ENCODE data around the gene MTX3. TPM values are rescaled to one million over a fixed set of nuclear protein-coding genes. Genes with fewer than 3 reads are reported as not detected.

Gene MTX3
- total RNA-seq, 6 experiments from 2014 or later = 4.4 to 9.1 (median 6.9) TPM

- intact Hi-C loops (cut with DNase I) = no loop called here
- H3K9me3 ChIP-seq = no peaks in the 10 kb centered on the region
- H3K27ac ChIP-seq = no peak overlapping the region
- TF ChIP-seq POLR2A (IDR thresholded peaks at IDR 0.05) = no peak
- TF ChIP-seq CTCF (IDR thresholded peaks at IDR 0.05) = no peak
- 88% methylated on average over 2 of the region's 3 CpGs for WGBS (ENCODE audit: insufficient coverage, low coverage, low lambda C conversion rate, missing lambda C conversion rate)
- no peak overlapping the region for H3K4me3 ChIP-seq
- H3K36me3 ChIP-seq = peaks cover 0 to 14% (median 0%) of the 10 kb centered on the region in 4 donors
- no peaks in the 10 kb centered on the region for H3K27me3 ChIP-seq
- ATAC-seq = no peak
- no peak for DNase-seq
- no peaks in the 10 kb centered on the region for H3K4me1 ChIP-seq
These were observed 17.1 kb downstream of the MTX3 start for GRCh38 chr5:79973996-79974395.

GRCh38 chr5:79973511-79973910, 17.6 kb downstream of the MTX3 start:
- intact Hi-C loops (cut with DNase I) = no loop called here
- H3K9me3 ChIP-seq = no peaks in the 10 kb centered on the region
- H3K4me1 ChIP-seq = no peaks in the 10 kb centered on the region
- DNase-seq (no peak), ATAC-seq (no peak)
- no peak for TF ChIP-seq CTCF (IDR thresholded peaks at IDR 0.05)
- no peak for TF ChIP-seq POLR2A (IDR thresholded peaks at IDR 0.05)
- H3K27ac ChIP-seq = no peak overlapping the region
- WGBS (ENCODE audit: insufficient coverage, low coverage, low lambda C conversion rate, missing lambda C conversion rate) = 60% methylated on average over 3 of the region's 3 CpGs
- H3K4me3 ChIP-seq = no peak overlapping the region
- peaks cover 0 to 9% (median 0%) of the 10 kb centered on the region in 4 donors for H3K36me3 ChIP-seq
- H3K27me3 ChIP-seq = no peaks in the 10 kb centered on the region

DNA sequence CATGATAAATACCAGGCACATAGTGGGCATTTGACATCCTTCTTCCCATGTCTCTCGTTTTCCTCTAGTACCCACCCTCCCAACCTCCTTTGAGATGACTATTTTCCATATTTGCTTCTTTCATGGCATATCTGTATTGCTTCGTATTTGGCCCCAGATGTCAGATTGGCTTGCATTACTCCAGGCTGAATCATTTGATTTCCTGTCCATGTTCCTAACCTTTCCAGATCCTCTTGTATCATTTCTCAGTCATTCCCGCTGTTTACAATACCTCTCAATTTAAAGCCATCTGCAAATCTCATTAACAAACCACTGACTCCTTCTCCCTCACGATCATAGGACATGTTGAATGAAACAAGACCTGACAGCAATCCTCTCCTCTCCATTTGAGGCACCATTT, 19.9 kb downstream of the MTX3 start:
- Histone ChIP-seq H3K36me3 (no peaks in the 10 kb centered on the region), H3K4me1 (no peaks in the 10 kb centered on the region), H3K9me3 (no peaks in the 10 kb centered on the region), H3K27ac (no peak overlapping the region), H3K4me3 (no peak overlapping the region), H3K27me3 (no peaks in the 10 kb centered on the region)
- ATAC-seq (no peak), DNase-seq (no peak)
- TF ChIP-seq CTCF (IDR thresholded peaks at IDR 0.05) = no peak
- TF ChIP-seq POLR2A (IDR thresholded peaks at IDR 0.05) = no peak
- 79% methylated on average over 4 of the region's 4 CpGs for WGBS (ENCODE audit: insufficient coverage, low coverage, low lambda C conversion rate, missing lambda C conversion rate)
- intact Hi-C loops (cut with DNase I) = no loop called here

DNA sequence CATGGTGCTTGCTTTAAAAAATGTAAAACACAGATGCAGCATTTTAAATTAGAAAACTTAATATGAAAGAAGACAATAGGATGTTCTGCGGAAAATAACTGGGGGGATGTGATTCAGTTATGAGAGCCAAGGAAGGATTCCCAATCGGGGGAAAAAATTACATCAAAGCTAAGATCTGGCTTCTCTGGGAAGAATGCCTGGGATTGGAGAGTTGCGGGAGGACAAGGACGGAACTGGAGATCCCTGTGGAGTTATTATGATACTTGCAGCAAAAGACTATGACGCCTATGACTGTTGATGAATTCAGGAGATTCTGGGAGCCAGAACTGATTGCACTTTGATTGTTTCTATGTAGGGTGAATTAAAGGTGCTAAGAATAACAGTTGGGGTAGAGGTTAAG, 24.6 kb downstream of the MTX3 start:
- 69% methylated on average over 5 of the region's 5 CpGs for WGBS (ENCODE audit: insufficient coverage, low coverage, low lambda C conversion rate, missing lambda C conversion rate)
- Histone ChIP-seq H3K27ac (no peak overlapping the region), H3K4me3 (no peak overlapping the region), H3K27me3 (no peaks in the 10 kb centered on the region), H3K9me3 (no peaks in the 10 kb centered on the region), H3K36me3 (no peaks in the 10 kb centered on the region), H3K4me1 (no peaks in the 10 kb centered on the region)
- no peak for TF ChIP-seq CTCF (IDR thresholded peaks at IDR 0.05)
- no peak for TF ChIP-seq POLR2A (IDR thresholded peaks at IDR 0.05)
- DNase-seq = no peak
- ATAC-seq = no peak
- intact Hi-C loops (cut with DNase I) = no loop called here

- no peak for DNase-seq
- Histone ChIP-seq H3K36me3 (no peaks in the 10 kb centered on the region), H3K4me1 (no peaks in the 10 kb centered on the region), H3K27ac (no peak overlapping the region), H3K9me3 (no peaks in the 10 kb centered on the region), H3K27me3 (no peaks in the 10 kb centered on the region), H3K4me3 (no peak overlapping the region)
- 46% methylated on average over 7 of the region's 7 CpGs for WGBS (ENCODE audit: insufficient coverage, low coverage, low lambda C conversion rate, missing lambda C conversion rate)
- TF ChIP-seq POLR2A (IDR thresholded peaks at IDR 0.05) (no peak), CTCF (IDR thresholded peaks at IDR 0.05) (no peak)
- intact Hi-C loops (cut with DNase I) = no loop called here
- ATAC-seq = no peak
These were observed 26.9 kb downstream of the MTX3 start for GRCh38 chr5:79964136-79964535.
